ENCODE results near the gene TMPRSS11A. TPM values are rescaled to one million over a fixed set of nuclear protein-coding genes. Genes with fewer than 3 reads are reported as not detected.

The TMPRSS11A gene
- total RNA-seq, 2 experiments from 2014 or later: not detected

DNA sequence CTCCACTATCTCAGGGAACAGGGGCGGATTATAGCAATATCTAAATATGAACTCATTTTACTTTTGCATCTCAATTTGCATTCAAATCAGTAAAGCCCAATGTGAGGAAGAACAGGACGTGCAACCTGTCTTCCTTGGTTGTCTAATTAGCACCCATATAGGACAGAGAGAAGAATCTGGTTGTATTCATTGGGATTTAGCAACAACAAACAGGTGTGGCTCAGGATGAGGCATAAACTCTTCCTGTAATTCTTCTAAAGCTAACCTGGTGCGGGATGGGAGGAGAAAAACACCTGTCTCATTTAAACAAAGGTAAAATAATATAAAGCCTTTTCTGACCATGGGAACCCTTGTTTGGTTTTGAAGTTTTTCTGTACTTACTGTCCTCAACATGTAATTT lies 22.2 kb downstream of the TMPRSS11A start:
- no peak for TF ChIP-seq EZH2phosphoT487 (IDR thresholded peaks at IDR 0.05; ENCODE audit: borderline replicate concordance, low read depth, low read length)
- TF ChIP-seq, protein P1, sequence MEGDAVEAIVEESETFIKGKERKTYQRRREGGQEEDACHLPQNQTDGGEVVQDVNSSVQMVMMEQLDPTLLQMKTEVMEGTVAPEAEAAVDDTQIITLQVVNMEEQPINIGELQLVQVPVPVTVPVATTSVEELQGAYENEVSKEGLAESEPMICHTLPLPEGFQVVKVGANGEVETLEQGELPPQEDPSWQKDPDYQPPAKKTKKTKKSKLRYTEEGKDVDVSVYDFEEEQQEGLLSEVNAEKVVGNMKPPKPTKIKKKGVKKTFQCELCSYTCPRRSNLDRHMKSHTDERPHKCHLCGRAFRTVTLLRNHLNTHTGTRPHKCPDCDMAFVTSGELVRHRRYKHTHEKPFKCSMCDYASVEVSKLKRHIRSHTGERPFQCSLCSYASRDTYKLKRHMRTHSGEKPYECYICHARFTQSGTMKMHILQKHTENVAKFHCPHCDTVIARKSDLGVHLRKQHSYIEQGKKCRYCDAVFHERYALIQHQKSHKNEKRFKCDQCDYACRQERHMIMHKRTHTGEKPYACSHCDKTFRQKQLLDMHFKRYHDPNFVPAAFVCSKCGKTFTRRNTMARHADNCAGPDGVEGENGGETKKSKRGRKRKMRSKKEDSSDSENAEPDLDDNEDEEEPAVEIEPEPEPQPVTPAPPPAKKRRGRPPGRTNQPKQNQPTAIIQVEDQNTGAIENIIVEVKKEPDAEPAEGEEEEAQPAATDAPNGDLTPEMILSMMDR (conservative IDR thresholded peaks at IDR 0.05; ENCODE audit: low read length): no peak
- intact Hi-C loops (cut with micrococcal nuclease; ENCODE audit: unreplicated experiment): no loop called here
- H4K20me1 ChIP-seq (ENCODE audit: insufficient read depth, low read length): no peaks in the 10 kb centered on the region
- no peak overlapping the region for H3K4me3 ChIP-seq (ENCODE audit: low read depth, low read length, poor library complexity, severe bottlenecking)
- POLR2A ChIA-PET: no interaction called here
- H3K9me2 ChIP-seq (ENCODE audit: insufficient read depth, low read length): no peaks in the 10 kb centered on the region
- BruUV-seq (replicated peaks): no TSS peak
- no peaks in the 10 kb centered on the region for H3K79me2 ChIP-seq (ENCODE audit: insufficient read depth, low read depth, low read length)
- CTCF ChIA-PET (ENCODE audit: unreplicated experiment): no interaction called here
- no peak overlapping the region for H3K4me2 ChIP-seq (ENCODE audit: low read length)
- H3K4me1 ChIP-seq (ENCODE audit: insufficient read depth, low read length, poor library complexity, severe bottlenecking): no peaks in the 10 kb centered on the region
- H2AFZ ChIP-seq (ENCODE audit: low read length): no peak overlapping the region
- H3K36me3 ChIP-seq (ENCODE audit: insufficient read depth, low read length): no peaks in the 10 kb centered on the region
- DNase-seq (ENCODE audit: low spot score): no peak
- H3K27ac ChIP-seq (ENCODE audit: low read depth, low read length, poor library complexity, severe bottlenecking): no peak overlapping the region
- H3K9me3 ChIP-seq (ENCODE audit: low read length): no peaks in the 10 kb centered on the region

DNA sequence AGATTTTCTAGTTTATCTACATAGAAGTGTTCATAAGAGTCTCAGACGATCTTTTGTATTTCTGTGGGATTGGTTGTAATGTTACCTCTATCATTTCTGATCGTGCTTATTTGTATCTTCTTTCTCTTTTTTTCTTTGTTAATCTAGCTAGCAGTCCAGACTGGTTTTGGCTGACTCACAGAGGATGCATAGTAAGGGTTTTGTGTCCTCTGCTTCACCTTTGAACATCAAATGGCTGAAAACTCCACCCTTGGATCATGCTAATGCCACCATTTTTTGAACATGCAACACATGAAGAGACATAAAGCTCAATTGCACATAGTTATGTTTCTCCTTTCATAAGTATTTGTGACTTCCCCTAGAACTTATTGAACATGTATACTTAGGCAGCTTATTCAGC lies 22.8 kb downstream of the TMPRSS11A start:
- Histone ChIP-seq H3K4me2 (ENCODE audit: low read length) (no peak overlapping the region), H3K4me3 (ENCODE audit: low read depth, low read length, poor library complexity, severe bottlenecking) (no peak overlapping the region), H3K4me1 (ENCODE audit: insufficient read depth, low read length, poor library complexity, severe bottlenecking) (no peaks in the 10 kb centered on the region), H4K20me1 (ENCODE audit: insufficient read depth, low read length) (no peaks in the 10 kb centered on the region), H3K9me2 (ENCODE audit: insufficient read depth, low read length) (no peaks in the 10 kb centered on the region), H3K36me3 (ENCODE audit: insufficient read depth, low read length) (no peaks in the 10 kb centered on the region), H3K9me3 (ENCODE audit: low read length) (no peaks in the 10 kb centered on the region), H3K27ac (ENCODE audit: low read depth, low read length, poor library complexity, severe bottlenecking) (no peak overlapping the region), H3K79me2 (ENCODE audit: insufficient read depth, low read depth, low read length) (no peaks in the 10 kb centered on the region), H2AFZ (ENCODE audit: low read length) (no peak overlapping the region)
- intact Hi-C loops (cut with micrococcal nuclease; ENCODE audit: unreplicated experiment): no loop called here
- no peak for DNase-seq (ENCODE audit: low spot score)
- POLR2A ChIA-PET: no interaction called here
- CTCF ChIA-PET (ENCODE audit: unreplicated experiment): no interaction called here
- no TSS peak for BruUV-seq (replicated peaks)
- TF ChIP-seq, protein P1 (conservative IDR thresholded peaks at IDR 0.05; ENCODE audit: low read length): no peak
- no peak for TF ChIP-seq EZH2phosphoT487 (IDR thresholded peaks at IDR 0.05; ENCODE audit: borderline replicate concordance, low read depth, low read length)

DNA sequence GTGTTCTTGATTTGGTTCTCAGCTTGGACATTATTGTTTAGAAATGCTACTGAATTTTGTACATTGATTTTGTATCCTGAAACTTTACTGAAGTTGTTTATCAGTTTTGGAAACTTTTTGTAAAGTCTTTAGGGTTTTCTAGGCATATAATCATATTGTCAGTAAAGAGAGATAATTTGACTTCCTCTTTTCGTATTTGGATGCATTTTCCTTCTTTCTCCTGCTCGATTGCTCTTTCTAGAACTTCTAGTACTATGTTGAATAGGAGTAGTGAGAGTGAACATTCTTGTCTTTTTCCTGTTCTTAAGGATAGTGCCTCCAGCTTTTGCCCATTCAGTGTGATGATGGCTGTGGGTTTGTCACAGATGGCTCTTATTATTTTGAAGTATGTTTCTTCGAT lies 24.1 kb downstream of the TMPRSS11A start:
- Histone ChIP-seq H3K4me3 (ENCODE audit: low read depth, low read length, poor library complexity, severe bottlenecking) (no peak overlapping the region), H4K20me1 (ENCODE audit: insufficient read depth, low read length) (no peaks in the 10 kb centered on the region), H3K9me2 (ENCODE audit: insufficient read depth, low read length) (no peaks in the 10 kb centered on the region), H2AFZ (ENCODE audit: low read length) (no peak overlapping the region), H3K36me3 (ENCODE audit: insufficient read depth, low read length) (no peaks in the 10 kb centered on the region), H3K4me1 (ENCODE audit: insufficient read depth, low read length, poor library complexity, severe bottlenecking) (no peaks in the 10 kb centered on the region), H3K4me2 (ENCODE audit: low read length) (no peak overlapping the region), H3K9me3 (ENCODE audit: low read length) (no peaks in the 10 kb centered on the region), H3K27ac (ENCODE audit: low read depth, low read length, poor library complexity, severe bottlenecking) (no peak overlapping the region), H3K79me2 (ENCODE audit: insufficient read depth, low read depth, low read length) (no peaks in the 10 kb centered on the region)
- intact Hi-C loops (cut with micrococcal nuclease; ENCODE audit: unreplicated experiment): no loop called here
- CTCF ChIA-PET (ENCODE audit: unreplicated experiment): no interaction called here
- TF ChIP-seq, protein P1 (conservative IDR thresholded peaks at IDR 0.05; ENCODE audit: low read length): no peak
- TF ChIP-seq EZH2phosphoT487 (IDR thresholded peaks at IDR 0.05; ENCODE audit: borderline replicate concordance, low read depth, low read length): no peak
- no peak for DNase-seq (ENCODE audit: low spot score)
- no TSS peak for BruUV-seq (replicated peaks)
- POLR2A ChIA-PET: interaction anchor here (1.0 kb wide), 1 partner anchor 15 kb away, joined by 3 read pairs; no protein-coding TSS in a partner anchor

All from OCI-LY7 (cell line).